Endothelial cell of umbilical vein (primary cell): ENCODE data around the gene CUL7. TPM values are rescaled to one million over a fixed set of nuclear protein-coding genes. Genes with fewer than 3 reads are reported as not detected.

Experiments used
- BruUV-seq: library from RNA; stranded (reverse); fragments of 400-500 nt; replicated peaks from 2 replicates; lab custom pipeline; 2021; lab: Mats Ljungman, UMichigan
- CTCF ChIA-PET: fragments of 300-600, 350-600 bp; sonication (Branson Sonifier 250); formaldehyde crosslinking; loops from one replicate; lab custom pipeline; 2021; ENCODE audit warnings: antibody characterized with exemption, inconsistent platforms; lab: Charles Lee
- POLR2A ChIA-PET: fragments of 300-600, 350-600 bp; sonication (Branson Sonifier 250); formaldehyde crosslinking; loops from one replicate; lab custom pipeline; 2021; ENCODE audit warnings: antibody characterized with exemption, inconsistent platforms; lab: Charles Lee
- DNase-seq: peaks from one replicate; pipeline ENCODE4 v3.0.0-alpha.2; 2011; ENCODE audit warnings: low read depth, low spot score
- FAIRE-seq: peaks from 2 replicates; lab custom pipeline; 2011; peaks lifted over from hg19 to GRCh38; lab: Jason Lieb, UNC
- H2AFZ ChIP-seq: 2 replicates; pipeline ENCODE4 v1.6.0; 2012; ENCODE audit warnings: low read depth, low read length, control low read depth, inconsistent platforms
- H3K27ac ChIP-seq: 2 replicates; pipeline ENCODE4 v1.5.1; 2011; ENCODE audit warnings: low read depth, mild to moderate bottlenecking, control low read depth, low read length, moderate library complexity; ENCODE audit not compliant: insufficient read depth
- H3K27me3 ChIP-seq, 2 experiments: 2 replicates each; pipeline versions ENCODE4 v1.6.0 to v1.6.1; 2011; ENCODE audit warnings: low read length in 2 of 2, mixed read lengths in 1 of 2; ENCODE audit not compliant: control insufficient read depth in 2 of 2, insufficient read depth in 2 of 2
- H3K36me3 ChIP-seq, 2 experiments: 2 replicates in 1 of 2; 3 replicates in 1 of 2; pipeline ENCODE4 v1.5.1; 2011; ENCODE audit warnings: low read length in 2 of 2, mild to moderate bottlenecking in 1 of 2, moderate library complexity in 1 of 2; ENCODE audit not compliant: control insufficient read depth in 2 of 2, insufficient read depth in 2 of 2; ENCODE audit errors: extremely low read depth in 1 of 2
- H3K4me1 ChIP-seq: 3 replicates; pipeline ENCODE4 v1.5.1; 2011; ENCODE audit warnings: mild to moderate bottlenecking, low read length; ENCODE audit not compliant: control insufficient read depth, insufficient read depth; ENCODE audit errors: extremely low read depth
- H3K4me2 ChIP-seq: 2 replicates; pipeline ENCODE4 v1.6.1; 2011; ENCODE audit warnings: low read length, control low read depth, mixed read lengths; ENCODE audit not compliant: insufficient read depth
- H3K4me3 ChIP-seq, 3 experiments: fragments of 200-600 bp in 1 of 3; sonication (generic), shearing (Covaris generic) in 1 of 3; replicated peaks in 1 of 3; 2 replicates each; pipeline ENCODE4 v1.5.1; 2011 to 2016; ENCODE audit warnings: control low read depth in 3 of 3, low read length in 3 of 3, mild to moderate bottlenecking in 2 of 3, inconsistent platforms in 1 of 3, low read depth in 1 of 3, moderate library complexity in 1 of 3; ENCODE audit not compliant: insufficient read depth in 1 of 3
- H3K79me2 ChIP-seq: 2 replicates; pipeline ENCODE4 v1.6.0; 2012; ENCODE audit warnings: low read length, inconsistent platforms; ENCODE audit not compliant: control insufficient read depth, insufficient read depth
- H3K9ac ChIP-seq: replicated peaks from 2 replicates; pipeline ENCODE3; 2011; ENCODE audit warnings: low read length, control low read depth; ENCODE audit not compliant: insufficient read depth; ENCODE audit errors: extremely low read depth
- H3K9me1 ChIP-seq: replicated peaks from 3 replicates; pipeline ENCODE4 v1.6.0; 2011; ENCODE audit warnings: mild to moderate bottlenecking, low read length; ENCODE audit not compliant: control insufficient read depth, insufficient read depth; ENCODE audit errors: extremely low read depth
- H3K9me3 ChIP-seq: replicated peaks from 2 replicates; pipeline ENCODE4 v1.5.1; 2012; ENCODE audit warnings: low read length, inconsistent platforms; ENCODE audit not compliant: control insufficient read depth, insufficient read depth
- H4K20me1 ChIP-seq: replicated peaks from 2 replicates; pipeline ENCODE3; 2011; ENCODE audit warnings: mild to moderate bottlenecking, low read length; ENCODE audit not compliant: control insufficient read depth, insufficient read depth; ENCODE audit errors: extremely low read depth
- CTCF ChIP-seq, 2 donors: IDR thresholded peaks; 1 replicate in 1 of 2; 2 replicates in 1 of 2; pipeline ENCODE4 v1.5.1; 2011; ENCODE audit warnings: low read length in 2 of 2, mild to moderate bottlenecking in 2 of 2, moderate library complexity in 2 of 2, control low read depth in 1 of 2, inconsistent platforms in 1 of 2, low read depth in 1 of 2; ENCODE audit not compliant: insufficient read depth in 1 of 2; ENCODE audit errors: extremely low read depth in 1 of 2
- EZH2 ChIP-seq: IDR thresholded peaks from 2 replicates; pipeline ENCODE4 v1.6.1; 2012; ENCODE audit warnings: borderline replicate concordance, low read depth, mild to moderate bottlenecking, moderate library complexity, low read length, inconsistent platforms; ENCODE audit not compliant: severe bottlenecking
- FOS ChIP-seq: IDR thresholded peaks from 2 replicates; pipeline ENCODE4 v1.6.1; 2011; ENCODE audit warnings: mild to moderate bottlenecking, low read length, moderate library complexity, borderline replicate concordance; ENCODE audit not compliant: insufficient read depth
- GATA2 ChIP-seq: IDR thresholded peaks from 2 replicates; pipeline ENCODE4 v1.7.0; 2011; ENCODE audit warnings: low read depth, mild to moderate bottlenecking, moderate library complexity, mixed read lengths, low read length; ENCODE audit not compliant: insufficient read length, insufficient read depth
- JUN ChIP-seq: IDR thresholded peaks from 2 replicates; pipeline ENCODE4 v1.6.1; 2011; ENCODE audit warnings: borderline replicate concordance, low read depth; ENCODE audit not compliant: insufficient read length, insufficient read depth
- MAX ChIP-seq: IDR thresholded peaks from 2 replicates; pipeline ENCODE4 v1.6.1; 2011; ENCODE audit not compliant: insufficient read depth, insufficient read length
- MYC ChIP-seq: IDR thresholded peaks from one replicate; pipeline ENCODE4 v1.6.1; 2011; ENCODE audit warnings: mild to moderate bottlenecking, low read depth, low read length
- POLR2A ChIP-seq: IDR thresholded peaks from 2 replicates; pipeline ENCODE4 v1.6.1; 2012; ENCODE audit warnings: low read depth, mild to moderate bottlenecking, control low read depth, low read length
- POLR2AphosphoS5 ChIP-seq: IDR thresholded peaks from 2 replicates; pipeline ENCODE4 v1.6.1; 2012; ENCODE audit warnings: low read depth, mild to moderate bottlenecking, control low read depth, low read length, moderate library complexity; ENCODE audit not compliant: insufficient read depth
- dilution Hi-C: fragments of 300-500 bp; cut with MboI; formaldehyde crosslinking; loops from one replicate; pipeline ENCODE4 v1.15.0; 2019; ENCODE audit warnings: low sequenced_read_pairs; ENCODE audit not compliant: extremely low pct_ligation_motif_present
- intact Hi-C: fragments of 100-400 bp; cut with micrococcal nuclease; formaldehyde crosslinking; loops from one replicate; pipeline ENCODE4 v1.10.0; 2022
- polyA plus RNA-seq, 4 experiments: library from polyadenylated mRNA; depleted of rRNA in 3 of 4; stranded (reverse) in 3 of 4; unstranded in 1 of 4; fragments of >200 nt; gene quantifications; 2 replicates each; pipeline versions ENCODE4 v1.2.1 to v1.2.3, GENCODE V29; 2011 to 2012; ENCODE audit warnings: missing spikeins in 1 of 4
- total RNA-seq: library from RNA; stranded (reverse); gene quantifications from 2 replicates; pipeline ENCODE4 v1.2.3, GENCODE V29; 2021

CUL7 gene
- total and polyA plus RNA-seq, 2 donors (not counting 3 experiments of a cell fraction or from before 2014, with no cell fraction given) = 29.4 to 33.7 TPM

GRCh38 chr6:43035495-43036194 lies 18.0 kb downstream of the CUL7 start:
- Histone ChIP-seq H3K9me3 (no peaks in the 10 kb centered on the region), H3K27ac (no peak overlapping the region), H3K79me2 (no peaks in the 10 kb centered on the region), H3K9ac (no peak overlapping the region), H3K9me1 (no peaks in the 10 kb centered on the region), H3K4me1 (no peaks in the 10 kb centered on the region), H3K36me3 (peaks cover 5 to 40% of the 10 kb centered on the region in 2 experiments), H3K4me3 (no peak overlapping the region), H3K4me2 (no peak overlapping the region), H4K20me1 (no peaks in the 10 kb centered on the region), H2AFZ (no peak overlapping the region), H3K27me3 (no peaks in the 10 kb centered on the region)
- ChIA-PET POLR2A (no interaction called here), CTCF (interaction anchor here (1.1 to 2.9 kb wide), 2 partner anchors 16 to 108 kb away, joined by 3 to 8 read pairs; no protein-coding TSS in a partner anchor)
- TF ChIP-seq MAX (no peak), EZH2 (no peak), FOS (no peak), GATA2 (no peak), POLR2A (no peak), POLR2AphosphoS5 (no peak), CTCF (IDR thresholded peaks at IDR 0.05; ENCODE audit: extremely low read depth in 1 of 2, insufficient read depth in 1 of 2, low read depth in 1 of 2, low read length in 2 of 2) (no peak), MYC (no peak), JUN (no peak)
- no TSS peak for BruUV-seq
- intact Hi-C loops (no loop called here), dilution Hi-C loops (no loop called here)
- DNase-seq (no peak), FAIRE-seq (no peak)
